ENCODE results near the gene UGT1A10.

DNA sequence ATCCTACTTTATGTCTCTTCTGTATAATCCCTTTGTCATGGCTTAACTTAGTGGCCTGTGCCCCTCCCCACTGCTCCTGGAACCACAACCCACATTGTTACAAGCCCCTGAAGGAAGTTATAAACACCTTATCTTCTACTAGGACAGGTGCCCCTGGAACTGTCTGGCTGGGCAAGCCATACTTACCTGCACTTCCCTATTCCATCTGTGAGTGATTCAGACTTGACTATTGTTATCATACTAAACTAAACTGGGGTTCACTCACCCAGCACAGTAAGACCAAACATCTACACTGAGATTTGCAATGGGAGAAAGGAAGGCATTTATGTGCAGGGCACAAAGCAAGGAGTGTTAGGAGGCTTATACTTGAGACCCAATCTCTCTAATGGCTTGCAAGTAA, 52.8 kb downstream of the UGT1A10 start:
- TF ChIP-seq, protein P1, sequence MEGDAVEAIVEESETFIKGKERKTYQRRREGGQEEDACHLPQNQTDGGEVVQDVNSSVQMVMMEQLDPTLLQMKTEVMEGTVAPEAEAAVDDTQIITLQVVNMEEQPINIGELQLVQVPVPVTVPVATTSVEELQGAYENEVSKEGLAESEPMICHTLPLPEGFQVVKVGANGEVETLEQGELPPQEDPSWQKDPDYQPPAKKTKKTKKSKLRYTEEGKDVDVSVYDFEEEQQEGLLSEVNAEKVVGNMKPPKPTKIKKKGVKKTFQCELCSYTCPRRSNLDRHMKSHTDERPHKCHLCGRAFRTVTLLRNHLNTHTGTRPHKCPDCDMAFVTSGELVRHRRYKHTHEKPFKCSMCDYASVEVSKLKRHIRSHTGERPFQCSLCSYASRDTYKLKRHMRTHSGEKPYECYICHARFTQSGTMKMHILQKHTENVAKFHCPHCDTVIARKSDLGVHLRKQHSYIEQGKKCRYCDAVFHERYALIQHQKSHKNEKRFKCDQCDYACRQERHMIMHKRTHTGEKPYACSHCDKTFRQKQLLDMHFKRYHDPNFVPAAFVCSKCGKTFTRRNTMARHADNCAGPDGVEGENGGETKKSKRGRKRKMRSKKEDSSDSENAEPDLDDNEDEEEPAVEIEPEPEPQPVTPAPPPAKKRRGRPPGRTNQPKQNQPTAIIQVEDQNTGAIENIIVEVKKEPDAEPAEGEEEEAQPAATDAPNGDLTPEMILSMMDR (IDR thresholded peaks at IDR 0.05) = no peak
- no peak for TF ChIP-seq EZH2 (IDR thresholded peaks at IDR 0.05; ENCODE audit: borderline replicate concordance, insufficient read depth, low read depth, low read length, poor library complexity, severe bottlenecking)
